GM21825 (cell line): Measurements from ENCODE around the gene ARHGEF7.

Experiments used
- ATAC-seq: cut with Tn5 transposase; IDR thresholded peaks from one replicate; pipeline ENCODE4 v1.9.1; 2021; ENCODE audit warnings: mild to moderate bottlenecking, moderate library complexity; ENCODE audit not compliant: unreplicated experiment

The ARHGEF7 gene

GRCh38 chr13:111272117-111272516 is 157.0 kb downstream of the ARHGEF7 start:
- ATAC-seq, result no peak

- ATAC-seq, result no peak
Measured at GRCh38 chr13:111275382-111275781, 160.3 kb downstream of the ARHGEF7 start.

- no peak for ATAC-seq
Measured at GRCh38 chr13:111275995-111276618, 161.0 kb downstream of the ARHGEF7 start.

- no peak for ATAC-seq
Measured at GRCh38 chr13:111278258-111278657, 163.1 kb downstream of the ARHGEF7 start.

GRCh38 chr13:111278743-111279652 is 163.9 kb downstream of the ARHGEF7 start:
- no peak for ATAC-seq

GRCh38 chr13:111280226-111280625 is 165.1 kb downstream of the ARHGEF7 start:
- no peak for ATAC-seq

GRCh38 chr13:111280681-111281585 is 165.8 kb downstream of the ARHGEF7 start:
- ATAC-seq, result no peak

GRCh38 chr13:111281751-111282311 is 166.7 kb downstream of the ARHGEF7 start:
- ATAC-seq, result no peak

GRCh38 chr13:111282425-111282824 is 167.3 kb downstream of the ARHGEF7 start:
- ATAC-seq, result no peak

GRCh38 chr13:111282997-111283396 is 167.9 kb downstream of the ARHGEF7 start:
- no peak for ATAC-seq

GRCh38 chr13:111283457-111283856 is 168.3 kb downstream of the ARHGEF7 start:
- ATAC-seq, result no peak

GRCh38 chr13:111283991-111284390 is 168.9 kb downstream of the ARHGEF7 start:
- no peak for ATAC-seq

GRCh38 chr13:111284565-111284964 is 169.5 kb downstream of the ARHGEF7 start:
- no peak for ATAC-seq

- no peak for ATAC-seq
Measured at GRCh38 chr13:111286162-111286561, 171.1 kb downstream of the ARHGEF7 start.

GRCh38 chr13:111286749-111287148 is 171.6 kb downstream of the ARHGEF7 start:
- no peak for ATAC-seq

GRCh38 chr13:111287201-111287600 is 172.1 kb downstream of the ARHGEF7 start:
- no peak for ATAC-seq

GRCh38 chr13:111288276-111288675 is 173.2 kb downstream of the ARHGEF7 start:
- ATAC-seq, result no peak

- no peak for ATAC-seq
Measured at GRCh38 chr13:111289251-111289650, 174.1 kb downstream of the ARHGEF7 start.

- no peak for ATAC-seq
Measured at GRCh38 chr13:111291908-111292307, 176.8 kb downstream of the ARHGEF7 start.

GRCh38 chr13:111292710-111293485 is 177.8 kb downstream of the ARHGEF7 start:
- ATAC-seq, result no peak
